Ishikawa (cell line): Measurements from ENCODE around the gene HNRNPLL.

Experiments used
- CEBPB ChIP-seq: IDR thresholded peaks from 2 replicates; pipeline ENCODE4 v1.6.1; 2012
- CREB1 ChIP-seq: IDR thresholded peaks from 2 replicates; pipeline ENCODE4 v1.6.1; 2012; ENCODE audit warnings: low read depth
- EGR1 ChIP-seq: IDR thresholded peaks from 2 replicates; pipeline ENCODE4 v1.6.1; 2012
- EP300 ChIP-seq: IDR thresholded peaks from 2 replicates; pipeline ENCODE4 v1.6.1; 2012; ENCODE audit warnings: borderline replicate concordance
- FOXM1 ChIP-seq: IDR thresholded peaks from 2 replicates; pipeline ENCODE4 v1.6.1; 2012; ENCODE audit warnings: low read depth, borderline replicate concordance
- NFIC ChIP-seq: IDR thresholded peaks from 2 replicates; pipeline ENCODE4 v1.6.1; 2012
- RAD21 ChIP-seq: IDR thresholded peaks from 2 replicates; pipeline ENCODE4 v1.6.1; 2012; ENCODE audit warnings: low read depth
- REST ChIP-seq: IDR thresholded peaks from 2 replicates; pipeline ENCODE4 v1.6.1; 2012; ENCODE audit warnings: low read depth, mild to moderate bottlenecking
- TAF1 ChIP-seq: IDR thresholded peaks from 2 replicates; pipeline ENCODE4 v1.6.1; 2012; ENCODE audit warnings: low read depth, mild to moderate bottlenecking
- TCF12 ChIP-seq: IDR thresholded peaks from 2 replicates; pipeline ENCODE4 v1.6.1; 2012; ENCODE audit warnings: low read depth
- TEAD4 ChIP-seq: IDR thresholded peaks from 2 replicates; pipeline ENCODE4 v1.6.1; 2012
- YY1 ChIP-seq: IDR thresholded peaks from 2 replicates; pipeline ENCODE4 v1.6.1; 2012; ENCODE audit warnings: low read depth
- ZBTB7A ChIP-seq: IDR thresholded peaks from 2 replicates; pipeline ENCODE4 v1.6.1; 2012; ENCODE audit warnings: low read depth
- TF ChIP-seq, protein P1 (sequence below): IDR thresholded peaks from 2 replicates; pipeline ENCODE4 v1.6.1; 2012
- TF ChIP-seq, protein P2 (sequence below): IDR thresholded peaks from 2 replicates; pipeline ENCODE4 v1.6.1; 2012

The HNRNPLL gene

GRCh38 chr2:38584881-38585280 lies 17.8 kb downstream of the HNRNPLL start:
- TF ChIP-seq FOXM1 (no peak), EP300 (no peak), NFIC (no peak), TEAD4 (no peak), CEBPB (no peak), EGR1 (no peak), REST (no peak), TAF1 (no peak), YY1 (no peak), RAD21 (no peak), ZBTB7A (no peak), CREB1 (no peak), TCF12 (no peak)
- TF ChIP-seq, protein P1, sequence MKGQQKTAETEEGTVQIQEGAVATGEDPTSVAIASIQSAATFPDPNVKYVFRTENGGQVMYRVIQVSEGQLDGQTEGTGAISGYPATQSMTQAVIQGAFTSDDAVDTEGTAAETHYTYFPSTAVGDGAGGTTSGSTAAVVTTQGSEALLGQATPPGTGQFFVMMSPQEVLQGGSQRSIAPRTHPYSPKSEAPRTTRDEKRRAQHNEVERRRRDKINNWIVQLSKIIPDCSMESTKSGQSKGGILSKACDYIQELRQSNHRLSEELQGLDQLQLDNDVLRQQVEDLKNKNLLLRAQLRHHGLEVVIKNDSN = no peak
- TF ChIP-seq, protein P2, sequence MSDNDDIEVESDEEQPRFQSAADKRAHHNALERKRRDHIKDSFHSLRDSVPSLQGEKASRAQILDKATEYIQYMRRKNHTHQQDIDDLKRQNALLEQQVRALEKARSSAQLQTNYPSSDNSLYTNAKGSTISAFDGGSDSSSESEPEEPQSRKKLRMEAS = no peak

DNA sequence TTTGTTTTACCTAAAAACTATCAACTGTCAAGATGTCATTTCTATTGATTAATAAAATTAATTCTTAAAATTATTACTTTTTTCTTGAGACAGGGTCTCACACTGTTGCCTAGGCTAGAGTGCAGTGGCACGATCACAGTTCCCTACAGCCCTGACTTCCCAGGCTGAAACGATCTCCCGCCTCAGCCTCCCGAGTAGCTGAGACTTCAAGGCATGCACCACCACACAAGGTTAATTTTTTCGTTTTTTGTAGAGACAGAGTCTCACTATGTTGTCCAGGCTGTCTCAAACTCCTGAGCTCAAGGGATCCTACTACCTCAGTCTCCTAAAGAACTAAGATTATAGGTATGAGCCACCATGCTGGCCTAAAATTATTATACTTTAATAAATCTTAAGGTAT lies 18.7 kb downstream of the HNRNPLL start:
- TF ChIP-seq TEAD4 (no peak), REST (no peak), RAD21 (no peak), CEBPB (no peak), EGR1 (no peak), NFIC (no peak), TAF1 (no peak), FOXM1 (no peak)
- TF ChIP-seq, protein P1 = no peak

- no peak for TF ChIP-seq REST
- no peak for TF ChIP-seq CEBPB
- no peak for TF ChIP-seq EP300
- no peak for TF ChIP-seq NFIC
- no peak for TF ChIP-seq EGR1
Measured at GRCh38 chr2:38583524-38583923, 19.2 kb downstream of the HNRNPLL start.

- TF ChIP-seq, protein P2 = no peak
- TF ChIP-seq RAD21 = peak; percentile 82
- no peak for TF ChIP-seq ZBTB7A
- TF ChIP-seq TAF1 = no peak
Measured at GRCh38 chr2:38581193-38582147, 21.3 kb downstream of the HNRNPLL start.
